ENCODE measurements around the gene FBXW8. TPM values are rescaled to one million over a fixed set of nuclear protein-coding genes. Genes with fewer than 3 reads are reported as not detected.

FBXW8 gene
- total RNA-seq, 1 experiment from 2014 or later = 8.2 TPM

- no peak for DNase-seq (ENCODE audit: extremely low read depth, low read depth)
Observed at GRCh38 chr12:117069926-117070900, 159.5 kb downstream of the FBXW8 start.

- no peak for DNase-seq (ENCODE audit: extremely low read depth, low read depth)
Observed at GRCh38 chr12:117071009-117071408, 160.3 kb downstream of the FBXW8 start.

- no peak for DNase-seq (ENCODE audit: extremely low read depth, low read depth)
Observed at GRCh38 chr12:117072106-117072505, 161.4 kb downstream of the FBXW8 start.

GRCh38 chr12:117072736-117073490 lies 162.2 kb downstream of the FBXW8 start:
- no peak for DNase-seq (ENCODE audit: extremely low read depth, low read depth)

- no peak for DNase-seq (ENCODE audit: extremely low read depth, low read depth)
Observed at GRCh38 chr12:117073611-117074010, 162.9 kb downstream of the FBXW8 start.

GRCh38 chr12:117076410-117077372 lies 165.9 kb downstream of the FBXW8 start:
- DNase-seq (ENCODE audit: extremely low read depth, low read depth) = no peak

GRCh38 chr12:117079487-117079886 lies 168.7 kb downstream of the FBXW8 start:
- DNase-seq (ENCODE audit: extremely low read depth, low read depth) = no peak

GRCh38 chr12:117080661-117081144 lies 170.0 kb downstream of the FBXW8 start:
- no peak for DNase-seq (ENCODE audit: extremely low read depth, low read depth)

Other genes with a start within 250 kb of the FBXW8 start
- 19.1 and 21.2 TPM in 2 replicates for gene SPRING1, start 172.9 kb upstream of the FBXW8 start, total RNA-seq (2014; rRNA removed; shearing (Covaris generic))
- gene RNFT2, start 172.6 kb upstream of the FBXW8 start, total RNA-seq (2014; rRNA removed; shearing (Covaris generic)) = 16.5 and 20.8 TPM in 2 replicates
- gene HRK, start 29.5 kb upstream of the FBXW8 start, total RNA-seq (2014; rRNA removed; shearing (Covaris generic)) = 0.25 and 0.52 TPM in 2 replicates
- 61.3 and 66.4 TPM in 2 replicates for gene TESC, start 188.5 kb downstream of the FBXW8 start, total RNA-seq (2014; rRNA removed; shearing (Covaris generic))